ENCODE results near the gene GORASP2.

GORASP2 gene

GRCh38 chr2:170922634-170923494 is 6.2 kb upstream of the GORASP2 start:
- DNase-seq (ENCODE audit: low spot score): no peak
- FAIRE-seq: no peak

- DNase-seq (ENCODE audit: low spot score) (no peak), FAIRE-seq (no peak)
Observed at GRCh38 chr2:170923799-170924198, 5.3 kb upstream of the GORASP2 start.

DNA sequence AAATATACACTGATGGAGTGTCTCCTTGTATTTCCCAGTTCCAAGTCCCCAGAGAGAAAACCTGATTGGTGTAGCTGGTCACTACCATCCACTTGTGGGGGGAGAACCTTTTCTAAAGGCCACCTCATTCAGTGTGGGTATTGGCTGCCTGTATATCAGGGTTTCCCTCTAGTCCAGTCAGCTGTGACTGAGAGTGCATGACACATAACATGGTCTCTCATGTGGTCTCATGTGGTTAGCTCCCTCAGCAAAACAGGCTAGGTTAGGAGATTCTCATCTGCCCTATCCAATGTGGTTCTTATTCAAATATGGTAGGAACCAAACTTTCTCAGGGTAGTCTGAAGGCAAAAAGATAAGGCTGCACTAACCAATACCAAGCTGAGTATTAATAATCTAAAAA is 4.1 kb upstream of the GORASP2 start:
- FAIRE-seq: no peak
- DNase-seq (ENCODE audit: low spot score): no peak

DNA sequence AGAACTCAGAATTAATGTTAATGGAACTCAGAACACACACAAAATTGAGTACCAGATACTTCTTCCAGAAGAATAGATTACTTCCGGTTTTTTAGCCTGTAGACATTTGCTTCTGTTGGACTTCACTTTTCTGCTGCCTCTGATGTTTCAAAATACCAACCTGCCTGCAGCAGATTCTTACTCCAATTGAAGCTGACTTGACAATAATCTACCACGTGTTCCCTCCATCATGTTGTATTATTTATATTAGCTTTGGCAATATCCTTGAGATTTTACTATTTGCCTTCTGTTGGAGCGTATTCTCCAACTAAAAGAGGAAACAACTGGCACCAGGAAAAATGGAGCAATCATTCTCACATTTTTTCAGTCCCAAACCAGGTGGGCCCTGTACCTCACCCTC is 3.1 kb upstream of the GORASP2 start:
- no peak for FAIRE-seq
- no peak for DNase-seq (ENCODE audit: low spot score)

- DNase-seq (ENCODE audit: low spot score): no peak
- no peak for FAIRE-seq
Observed at GRCh38 chr2:170926743-170927297, 2.2 kb upstream of the GORASP2 start.

GRCh38 chr2:170928036-170928823 is 823 bp upstream of the GORASP2 start:
- DNase-seq (ENCODE audit: low spot score) (peak; percentile 36), FAIRE-seq (peak; percentile 9)

- DNase-seq (ENCODE audit: low spot score): peak; percentile 55
- FAIRE-seq: no peak
Observed at GRCh38 chr2:170929686-170930050, 615 bp downstream of the GORASP2 start.

- no peak for FAIRE-seq
- DNase-seq (ENCODE audit: low spot score): peak; percentile 10
Observed at GRCh38 chr2:170930131-170930990, 1.3 kb downstream of the GORASP2 start.

- DNase-seq (ENCODE audit: low spot score) (no peak), FAIRE-seq (no peak)
Observed at GRCh38 chr2:170930991-170931266, 1.9 kb downstream of the GORASP2 start.

DNA sequence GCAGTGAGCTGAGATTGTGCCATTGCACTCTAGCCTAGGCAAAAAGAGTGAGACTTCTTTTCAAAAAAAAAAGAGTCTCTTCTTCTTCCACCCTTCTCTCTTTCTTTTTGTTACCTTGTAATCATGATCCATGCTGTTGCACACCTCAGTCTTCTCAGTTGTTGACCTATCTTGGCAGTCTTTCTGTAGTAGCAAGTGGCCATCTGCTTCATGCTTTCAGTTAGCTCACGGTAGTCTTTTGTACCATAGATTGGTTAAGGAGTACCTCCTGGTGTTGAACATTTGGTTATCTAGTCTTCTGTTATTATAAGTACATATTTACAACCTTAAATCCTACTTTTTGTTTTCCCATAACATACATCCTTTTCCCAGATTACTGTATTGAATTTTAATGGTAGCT is 3.1 kb downstream of the GORASP2 start:
- no peak for FAIRE-seq
- DNase-seq (ENCODE audit: low spot score): no peak

- FAIRE-seq (no peak), DNase-seq (ENCODE audit: low spot score) (no peak)
Observed at GRCh38 chr2:170932948-170933347, 3.9 kb downstream of the GORASP2 start.

- DNase-seq (ENCODE audit: low spot score): no peak
- FAIRE-seq: no peak
Observed at GRCh38 chr2:170937709-170938379, 8.8 kb downstream of the GORASP2 start.

GRCh38 chr2:170940066-170940465 is 11.0 kb downstream of the GORASP2 start:
- DNase-seq (ENCODE audit: low spot score): no peak
- FAIRE-seq: no peak

DNA sequence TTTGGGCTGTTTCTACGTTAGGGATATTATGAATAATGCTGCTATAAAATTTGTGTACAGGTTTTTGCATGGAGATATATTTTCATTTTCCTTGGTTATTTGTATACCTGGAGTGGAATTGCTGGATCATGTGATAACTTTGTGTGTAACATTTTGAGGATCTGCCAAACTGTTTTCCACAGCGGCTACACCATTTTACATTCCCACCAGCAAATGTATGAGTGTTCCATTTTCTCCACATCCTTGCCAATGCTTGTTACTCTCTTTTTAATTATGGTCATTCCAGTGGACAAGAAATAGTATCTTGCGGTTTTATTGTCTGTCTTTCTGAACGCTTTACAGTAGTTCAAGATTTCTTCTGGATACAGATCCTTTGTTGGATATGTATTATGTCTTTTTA is 13.6 kb downstream of the GORASP2 start:
- DNase-seq (ENCODE audit: low spot score): no peak
- FAIRE-seq: no peak

GRCh38 chr2:170943041-170943440 is 14.0 kb downstream of the GORASP2 start:
- no peak for FAIRE-seq

GRCh38 chr2:170943596-170943995 is 14.5 kb downstream of the GORASP2 start:
- DNase-seq (ENCODE audit: low spot score) (no peak), FAIRE-seq (no peak)

More at GRCh38 chr2:170943041-170943440, 14.0 kb downstream of the GORASP2 start:
- no peak for DNase-seq (ENCODE audit: low spot score)

- FAIRE-seq: no peak
- no peak for DNase-seq (ENCODE audit: low spot score)
Observed at GRCh38 chr2:170944545-170944944, 15.5 kb downstream of the GORASP2 start.

DNA sequence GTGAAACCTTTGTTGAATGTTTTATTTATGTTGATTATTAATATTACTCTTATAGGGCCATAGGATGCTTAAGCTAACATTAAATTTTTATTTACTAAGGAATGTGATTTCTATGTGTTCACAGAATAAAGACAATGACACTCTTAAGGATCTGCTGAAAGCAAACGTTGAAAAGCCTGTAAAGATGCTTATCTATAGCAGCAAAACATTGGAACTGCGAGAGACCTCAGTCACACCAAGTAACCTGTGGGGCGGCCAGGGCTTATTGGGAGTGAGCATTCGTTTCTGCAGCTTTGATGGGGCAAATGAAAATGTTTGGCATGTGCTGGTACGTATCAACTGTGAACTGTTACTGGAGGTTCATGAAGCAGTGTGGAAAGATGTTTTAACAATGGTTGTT is 20.4 kb downstream of the GORASP2 start:
- FAIRE-seq: no peak
- DNase-seq (ENCODE audit: low spot score): no peak

DNA sequence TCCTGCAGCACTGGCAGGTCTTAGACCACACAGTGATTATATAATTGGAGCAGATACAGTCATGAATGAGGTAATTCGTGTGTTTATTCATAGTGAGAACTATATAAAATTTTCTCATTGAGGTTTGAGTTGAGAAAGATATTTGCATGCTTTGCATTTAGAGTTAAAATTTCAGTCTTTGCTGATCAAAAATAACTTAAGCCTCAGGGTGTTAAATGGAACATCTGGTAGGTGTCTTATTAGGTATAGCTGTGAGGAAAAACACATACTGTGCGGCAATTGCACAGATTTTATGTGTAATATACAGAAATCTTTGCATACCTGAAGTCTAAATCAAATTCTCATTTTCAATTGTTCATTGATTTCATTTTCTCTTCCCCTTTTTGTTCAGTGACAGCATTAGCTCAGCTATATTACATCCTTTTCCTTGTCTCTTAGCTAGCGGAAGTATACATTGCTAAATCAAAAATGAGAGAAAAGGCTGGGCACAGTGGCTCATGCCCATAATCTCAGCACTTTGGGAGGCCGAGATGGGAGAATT is 21.2 kb downstream of the GORASP2 start:
- FAIRE-seq (no peak), DNase-seq (ENCODE audit: low spot score) (no peak)

- no peak for FAIRE-seq
- no peak for DNase-seq (ENCODE audit: low spot score)
Observed at GRCh38 chr2:170953941-170954340, 24.9 kb downstream of the GORASP2 start.

- DNase-seq (ENCODE audit: low spot score): no peak
- FAIRE-seq: no peak
Observed at GRCh38 chr2:170963386-170963785, 34.3 kb downstream of the GORASP2 start.
